ENCODE results near the gene ASTN2.

DNA sequence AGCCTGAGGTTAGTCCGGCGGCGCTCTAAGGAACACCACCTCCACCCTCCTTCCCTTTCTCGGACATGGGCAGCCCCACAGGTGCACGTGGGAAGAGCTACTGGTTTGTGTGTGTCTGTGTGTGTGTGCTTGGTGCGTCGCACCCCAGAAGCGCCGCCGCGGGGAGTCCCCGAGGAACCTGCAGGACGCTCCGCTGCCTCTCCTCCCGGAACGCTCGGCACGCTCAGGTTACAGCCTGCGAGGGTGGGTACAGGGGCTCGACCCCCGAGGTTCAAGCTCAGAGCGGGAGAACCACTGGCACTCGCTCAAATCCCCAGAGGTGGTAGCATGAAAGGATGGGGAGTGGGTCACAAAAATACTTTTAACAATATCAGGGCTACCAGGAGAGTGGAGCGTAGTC, 2.0 kb downstream of the ASTN2 start:
- no peak for TF ChIP-seq EZH2 (IDR thresholded peaks at IDR 0.05; ENCODE audit: borderline replicate concordance, low read depth, low read length, severe bottlenecking)
- TF ChIP-seq, protein P1, sequence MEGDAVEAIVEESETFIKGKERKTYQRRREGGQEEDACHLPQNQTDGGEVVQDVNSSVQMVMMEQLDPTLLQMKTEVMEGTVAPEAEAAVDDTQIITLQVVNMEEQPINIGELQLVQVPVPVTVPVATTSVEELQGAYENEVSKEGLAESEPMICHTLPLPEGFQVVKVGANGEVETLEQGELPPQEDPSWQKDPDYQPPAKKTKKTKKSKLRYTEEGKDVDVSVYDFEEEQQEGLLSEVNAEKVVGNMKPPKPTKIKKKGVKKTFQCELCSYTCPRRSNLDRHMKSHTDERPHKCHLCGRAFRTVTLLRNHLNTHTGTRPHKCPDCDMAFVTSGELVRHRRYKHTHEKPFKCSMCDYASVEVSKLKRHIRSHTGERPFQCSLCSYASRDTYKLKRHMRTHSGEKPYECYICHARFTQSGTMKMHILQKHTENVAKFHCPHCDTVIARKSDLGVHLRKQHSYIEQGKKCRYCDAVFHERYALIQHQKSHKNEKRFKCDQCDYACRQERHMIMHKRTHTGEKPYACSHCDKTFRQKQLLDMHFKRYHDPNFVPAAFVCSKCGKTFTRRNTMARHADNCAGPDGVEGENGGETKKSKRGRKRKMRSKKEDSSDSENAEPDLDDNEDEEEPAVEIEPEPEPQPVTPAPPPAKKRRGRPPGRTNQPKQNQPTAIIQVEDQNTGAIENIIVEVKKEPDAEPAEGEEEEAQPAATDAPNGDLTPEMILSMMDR (IDR thresholded peaks at IDR 0.05; ENCODE audit: borderline replicate concordance, extremely low read depth, low read length, poor library complexity, severe bottlenecking): no peak

Data from DND-41 (cell line).